ENCODE measurements around the gene PACS2. TPM values are rescaled to one million over a fixed set of nuclear protein-coding genes. Genes with fewer than 3 reads are reported as not detected.

PACS2 gene
- total RNA-seq, 1 experiment from 2014 or later, result 100 TPM

DNA sequence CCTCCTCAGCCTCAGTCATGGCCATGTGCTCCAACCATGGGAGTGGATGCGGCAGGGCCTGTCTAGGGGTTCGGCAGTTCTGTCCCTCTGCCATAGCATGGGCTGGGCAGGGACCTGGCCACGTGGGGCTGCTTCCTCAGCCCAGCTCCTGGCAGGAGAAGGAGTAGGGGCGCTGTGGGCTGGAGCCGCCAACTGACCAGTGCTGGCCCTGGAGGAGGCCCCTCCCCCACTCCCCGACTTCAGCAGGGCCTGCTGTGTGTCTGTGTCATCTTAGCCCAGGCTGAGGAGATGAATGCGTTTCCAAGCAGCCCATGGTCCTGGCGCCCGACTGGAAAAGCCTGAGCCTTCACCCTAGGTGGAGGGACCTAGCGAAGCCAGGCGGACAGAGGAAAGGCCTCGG, 2.7 kb upstream of the PACS2 start:
- ChIA-PET POLR2A (no interaction called here), CTCF (interaction anchor here (0.7 to 1.3 kb wide), 4 partner anchors 11 to 266 kb away, joined by 3 to 4 read pairs (median 3); partner anchors contain the start of gene BRF1)
- TF ChIP-seq, protein P1, sequence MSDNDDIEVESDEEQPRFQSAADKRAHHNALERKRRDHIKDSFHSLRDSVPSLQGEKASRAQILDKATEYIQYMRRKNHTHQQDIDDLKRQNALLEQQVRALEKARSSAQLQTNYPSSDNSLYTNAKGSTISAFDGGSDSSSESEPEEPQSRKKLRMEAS (CRISPR knock-in tag; IDR thresholded peaks at IDR 0.05), result 0 out of 2 replicates have a peak, but pooled peaks have one; percentile 22
- TF ChIP-seq MXD4 (CRISPR knock-in tag; IDR thresholded peaks at IDR 0.05; ENCODE audit: borderline replicate concordance) (no peak), TCF7 (CRISPR knock-in tag; IDR thresholded peaks at IDR 0.05; ENCODE audit: low read depth) (no peak)
- TF ChIP-seq, protein P2, sequence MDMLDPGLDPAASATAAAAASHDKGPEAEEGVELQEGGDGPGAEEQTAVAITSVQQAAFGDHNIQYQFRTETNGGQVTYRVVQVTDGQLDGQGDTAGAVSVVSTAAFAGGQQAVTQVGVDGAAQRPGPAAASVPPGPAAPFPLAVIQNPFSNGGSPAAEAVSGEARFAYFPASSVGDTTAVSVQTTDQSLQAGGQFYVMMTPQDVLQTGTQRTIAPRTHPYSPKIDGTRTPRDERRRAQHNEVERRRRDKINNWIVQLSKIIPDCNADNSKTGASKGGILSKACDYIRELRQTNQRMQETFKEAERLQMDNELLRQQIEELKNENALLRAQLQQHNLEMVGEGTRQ (CRISPR knock-in tag; IDR thresholded peaks at IDR 0.05), result 0 out of 2 replicates have a peak, but pooled peaks have one; percentile 15
- ATAC-seq, result no peak
- H3K27me3 Mint-ChIP-seq (ENCODE audit: low read depth), result no peaks in the 10 kb centered on the region; the same call in 1 of the 2 replicates
- H3K4me1 Mint-ChIP-seq, result peaks cover 26% of the 10 kb centered on the region
- no peak overlapping the region for H3K4me3 Mint-ChIP-seq
- H3K36me3 Mint-ChIP-seq, result no peaks in the 10 kb centered on the region
- no peaks in the 10 kb centered on the region for H3K9me3 Mint-ChIP-seq
- no peak overlapping the region for H3K27ac Mint-ChIP-seq
- no peak for DNase-seq (ENCODE audit: low spot score)

DNA sequence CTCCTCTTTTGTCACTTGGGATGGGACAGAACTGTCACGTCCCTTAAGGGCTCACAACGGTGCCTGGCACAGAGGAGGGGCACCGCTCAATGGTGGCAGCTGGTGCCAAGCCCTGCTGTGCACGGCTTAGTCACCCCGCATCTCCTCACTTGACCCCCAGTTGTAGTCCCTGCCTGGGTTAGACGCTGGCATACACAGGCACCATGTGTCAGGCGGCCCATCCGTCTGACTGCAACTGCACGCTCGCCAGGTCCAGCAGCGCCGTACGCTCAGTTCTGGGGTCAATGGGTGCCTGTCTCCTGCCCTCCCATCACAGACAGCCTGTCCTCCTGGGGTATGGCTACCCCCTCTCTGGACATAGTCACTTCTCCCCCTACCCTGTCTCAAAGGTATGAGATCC, 1.6 kb upstream of the PACS2 start:
- Mint-ChIP-seq H3K36me3 (no peaks in the 10 kb centered on the region), H3K4me3 (peak overlapping the region; percentile 70), H3K4me1 (peaks cover 17% of the 10 kb centered on the region), H3K27ac (no peak overlapping the region), H3K9me3 (no peaks in the 10 kb centered on the region), H3K27me3 (ENCODE audit: low read depth) (no peaks in the 10 kb centered on the region; the same call in 1 of the 2 replicates)
- DNase-seq (ENCODE audit: low spot score) (no peak), ATAC-seq (no peak)
- TF ChIP-seq IRF2 (CRISPR knock-in tag; IDR thresholded peaks at IDR 0.05; ENCODE audit: borderline replicate concordance, low read depth), result no peak
- TF ChIP-seq, protein P2 (CRISPR knock-in tag; IDR thresholded peaks at IDR 0.05), result no peak
- no peak for TF ChIP-seq TEAD1 (CRISPR knock-in tag; IDR thresholded peaks at IDR 0.05)
- TF ChIP-seq, protein P3, sequence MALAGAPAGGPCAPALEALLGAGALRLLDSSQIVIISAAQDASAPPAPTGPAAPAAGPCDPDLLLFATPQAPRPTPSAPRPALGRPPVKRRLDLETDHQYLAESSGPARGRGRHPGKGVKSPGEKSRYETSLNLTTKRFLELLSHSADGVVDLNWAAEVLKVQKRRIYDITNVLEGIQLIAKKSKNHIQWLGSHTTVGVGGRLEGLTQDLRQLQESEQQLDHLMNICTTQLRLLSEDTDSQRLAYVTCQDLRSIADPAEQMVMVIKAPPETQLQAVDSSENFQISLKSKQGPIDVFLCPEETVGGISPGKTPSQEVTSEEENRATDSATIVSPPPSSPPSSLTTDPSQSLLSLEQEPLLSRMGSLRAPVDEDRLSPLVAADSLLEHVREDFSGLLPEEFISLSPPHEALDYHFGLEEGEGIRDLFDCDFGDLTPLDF (CRISPR knock-in tag; IDR thresholded peaks at IDR 0.05), result no peak
- TF ChIP-seq MYBL2 (CRISPR knock-in tag; IDR thresholded peaks at IDR 0.05), result no peak
- ChIA-PET POLR2A (interaction anchor here (2.1 kb wide), 1 partner anchor 11 kb away, joined by 7 read pairs; the partner anchor contains the start of gene BRF1), CTCF (interaction anchor here (2.0 kb wide), 1 partner anchor 30 kb away, joined by 5 read pairs; no protein-coding TSS in a partner anchor)

DNA sequence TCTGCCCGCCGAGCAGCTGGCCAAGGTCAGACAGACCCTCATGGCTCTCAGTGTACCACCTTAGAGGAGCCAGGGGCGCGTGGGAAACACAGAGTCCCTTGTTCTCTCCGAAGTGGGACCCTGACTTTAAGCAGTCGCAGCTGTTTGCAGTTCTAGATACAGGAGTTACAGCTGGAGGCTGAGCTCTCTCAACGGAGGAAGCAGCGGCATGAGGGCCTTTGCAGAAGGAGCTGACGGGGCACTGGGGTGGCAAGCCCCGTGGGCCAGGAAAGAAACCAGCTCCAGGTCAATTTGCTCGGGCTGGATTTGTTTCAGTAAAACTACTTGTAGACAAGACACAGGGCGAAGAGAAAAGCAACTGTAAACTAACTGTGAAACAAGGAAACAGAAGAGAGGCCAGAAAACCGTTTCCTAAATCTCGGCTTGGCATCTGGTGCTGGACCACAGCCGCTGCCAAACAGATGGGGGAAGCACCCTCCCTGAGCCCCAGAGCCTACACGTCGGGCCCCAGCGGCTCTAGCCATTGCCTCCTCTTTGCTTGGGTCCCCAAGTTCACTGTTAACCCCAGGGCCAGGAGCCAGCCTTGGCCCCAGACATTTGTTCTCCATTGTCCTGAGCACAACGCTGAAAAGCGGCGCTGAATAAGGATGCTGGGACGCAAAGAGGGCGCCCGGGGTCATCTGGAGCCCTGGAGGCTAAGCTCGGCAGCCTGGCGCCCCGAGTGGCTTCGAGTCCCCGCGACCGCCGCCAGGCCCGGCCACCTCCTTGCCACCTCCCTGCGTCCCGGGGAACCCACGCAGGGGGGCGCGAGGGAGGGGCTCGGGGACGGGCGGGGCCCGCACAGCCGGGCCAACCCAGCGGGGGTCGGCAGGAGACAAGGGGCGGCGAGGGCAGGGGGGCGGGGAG, 914 bp upstream of the PACS2 start:
- Mint-ChIP-seq H3K9me3 (no peaks in the 10 kb centered on the region), H3K27ac (no peak overlapping the region), H3K4me1 (peaks cover 17% of the 10 kb centered on the region), H3K36me3 (no peaks in the 10 kb centered on the region), H3K27me3 (ENCODE audit: low read depth) (no peaks in the 10 kb centered on the region; the same call in 1 of the 2 replicates), H3K4me3 (peak overlapping the region; percentile 70)
- peak; percentile 42 for ATAC-seq
- peak; percentile 47 for DNase-seq (ENCODE audit: low spot score)
- ChIA-PET CTCF (interaction anchor here (0.9 to 2.0 kb wide), 9 partner anchors 10 to 223 kb away, joined by 3 to 12 read pairs (median 4); partner anchors contain the start of gene BRF1), POLR2A (interaction anchor here (1.3 to 2.1 kb wide), 2 partner anchors 12 to 21 kb away, joined by 7 to 9 read pairs; partner anchors contain the start of gene BRF1)
- TF ChIP-seq HMGA2 (CRISPR knock-in tag; IDR thresholded peaks at IDR 0.05) (no peak), SOX15 (CRISPR knock-in tag; IDR thresholded peaks at IDR 0.05) (no peak), FOXJ3 (CRISPR knock-in tag; IDR thresholded peaks at IDR 0.05; ENCODE audit: borderline replicate concordance) (no peak), ZNF121 (CRISPR knock-in tag; IDR thresholded peaks at IDR 0.05) (no peak), ZNF416 (CRISPR knock-in tag; IDR thresholded peaks at IDR 0.05) (no peak), ZNF317 (CRISPR knock-in tag; IDR thresholded peaks at IDR 0.05; ENCODE audit: borderline replicate concordance, low read depth) (no peak), ESRRA (CRISPR knock-in tag; IDR thresholded peaks at IDR 0.05; ENCODE audit: borderline replicate concordance) (no peak)
- TF ChIP-seq, protein P4, sequence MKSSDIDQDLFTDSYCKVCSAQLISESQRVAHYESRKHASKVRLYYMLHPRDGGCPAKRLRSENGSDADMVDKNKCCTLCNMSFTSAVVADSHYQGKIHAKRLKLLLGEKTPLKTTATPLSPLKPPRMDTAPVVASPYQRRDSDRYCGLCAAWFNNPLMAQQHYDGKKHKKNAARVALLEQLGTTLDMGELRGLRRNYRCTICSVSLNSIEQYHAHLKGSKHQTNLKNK (CRISPR knock-in tag; IDR thresholded peaks at IDR 0.05), result no peak
- TF ChIP-seq, protein P5, sequence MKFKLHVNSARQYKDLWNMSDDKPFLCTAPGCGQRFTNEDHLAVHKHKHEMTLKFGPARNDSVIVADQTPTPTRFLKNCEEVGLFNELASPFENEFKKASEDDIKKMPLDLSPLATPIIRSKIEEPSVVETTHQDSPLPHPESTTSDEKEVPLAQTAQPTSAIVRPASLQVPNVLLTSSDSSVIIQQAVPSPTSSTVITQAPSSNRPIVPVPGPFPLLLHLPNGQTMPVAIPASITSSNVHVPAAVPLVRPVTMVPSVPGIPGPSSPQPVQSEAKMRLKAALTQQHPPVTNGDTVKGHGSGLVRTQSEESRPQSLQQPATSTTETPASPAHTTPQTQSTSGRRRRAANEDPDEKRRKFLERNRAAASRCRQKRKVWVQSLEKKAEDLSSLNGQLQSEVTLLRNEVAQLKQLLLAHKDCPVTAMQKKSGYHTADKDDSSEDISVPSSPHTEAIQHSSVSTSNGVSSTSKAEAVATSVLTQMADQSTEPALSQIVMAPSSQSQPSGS (CRISPR knock-in tag; IDR thresholded peaks at IDR 0.05; ENCODE audit: borderline replicate concordance, low read depth), result no peak
- TF ChIP-seq, protein P6, sequence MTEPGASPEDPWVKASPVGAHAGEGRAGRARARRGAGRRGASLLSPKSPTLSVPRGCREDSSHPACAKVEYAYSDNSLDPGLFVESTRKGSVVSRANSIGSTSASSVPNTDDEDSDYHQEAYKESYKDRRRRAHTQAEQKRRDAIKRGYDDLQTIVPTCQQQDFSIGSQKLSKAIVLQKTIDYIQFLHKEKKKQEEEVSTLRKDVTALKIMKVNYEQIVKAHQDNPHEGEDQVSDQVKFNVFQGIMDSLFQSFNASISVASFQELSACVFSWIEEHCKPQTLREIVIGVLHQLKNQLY (CRISPR knock-in tag; IDR thresholded peaks at IDR 0.05), result no peak
- TF ChIP-seq, protein P7, sequence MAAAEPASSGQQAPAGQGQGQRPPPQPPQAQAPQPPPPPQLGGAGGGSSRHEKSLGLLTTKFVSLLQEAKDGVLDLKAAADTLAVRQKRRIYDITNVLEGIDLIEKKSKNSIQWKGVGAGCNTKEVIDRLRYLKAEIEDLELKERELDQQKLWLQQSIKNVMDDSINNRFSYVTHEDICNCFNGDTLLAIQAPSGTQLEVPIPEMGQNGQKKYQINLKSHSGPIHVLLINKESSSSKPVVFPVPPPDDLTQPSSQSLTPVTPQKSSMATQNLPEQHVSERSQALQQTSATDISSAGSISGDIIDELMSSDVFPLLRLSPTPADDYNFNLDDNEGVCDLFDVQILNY (CRISPR knock-in tag; IDR thresholded peaks at IDR 0.05), result peak; percentile 67; the same call in 1 of the 2 replicates
